GM18505 (cell line): ENCODE measurements around the gene IPO13.

ENCODE experiments used
- ATAC-seq: cut with Tn5 transposase; IDR thresholded peaks from one replicate; pipeline ENCODE4 v1.9.1; 2021; ENCODE audit not compliant: unreplicated experiment
- POLR2A ChIP-seq: IDR thresholded peaks from 4 replicates; pipeline ENCODE4 v1.6.1; 2011; ENCODE audit warnings: borderline replicate concordance; ENCODE audit not compliant: insufficient read depth, insufficient read length; ENCODE audit errors: extremely low read depth

Gene IPO13

GRCh38 chr1:43951021-43951985 lies 4.6 kb downstream of the IPO13 start:
- TF ChIP-seq POLR2A: no peak
- ATAC-seq: no peak

DNA sequence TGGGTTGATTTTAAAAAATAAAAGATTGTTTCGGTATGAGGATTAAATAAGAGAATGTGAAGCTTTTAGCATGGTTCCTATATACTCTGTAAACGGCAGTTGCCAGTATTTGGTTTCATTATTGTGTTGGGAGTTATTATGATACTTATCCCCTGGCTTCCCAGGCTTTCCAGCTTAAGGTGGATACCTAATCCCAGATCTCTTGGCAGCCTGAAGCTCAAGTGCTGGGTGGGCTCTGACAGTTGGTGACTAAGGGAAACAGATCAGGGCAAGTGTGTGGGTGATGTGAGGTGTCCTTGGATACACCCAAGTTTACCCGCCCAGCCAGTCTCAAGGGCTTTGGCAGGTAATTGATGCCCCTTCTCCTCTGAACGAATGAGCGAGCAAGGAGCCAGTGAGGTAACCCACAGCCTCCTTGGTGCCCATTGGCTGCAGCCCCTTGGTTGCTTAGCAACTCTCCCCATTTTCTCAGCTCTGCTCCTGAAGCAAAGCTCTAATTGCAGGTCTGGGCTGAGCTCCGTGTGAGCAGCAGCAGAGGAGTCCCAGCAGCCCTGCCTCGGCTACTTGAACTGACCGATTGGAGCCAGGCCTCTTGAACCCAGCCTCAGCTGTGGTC lies 6.1 kb downstream of the IPO13 start:
- ATAC-seq: no peak

GRCh38 chr1:43953361-43953760 lies 6.6 kb downstream of the IPO13 start:
- no peak for ATAC-seq
- no peak for TF ChIP-seq POLR2A

More for the DNA sequence above, 6.1 kb downstream of the IPO13 start:
- TF ChIP-seq POLR2A: no peak

DNA sequence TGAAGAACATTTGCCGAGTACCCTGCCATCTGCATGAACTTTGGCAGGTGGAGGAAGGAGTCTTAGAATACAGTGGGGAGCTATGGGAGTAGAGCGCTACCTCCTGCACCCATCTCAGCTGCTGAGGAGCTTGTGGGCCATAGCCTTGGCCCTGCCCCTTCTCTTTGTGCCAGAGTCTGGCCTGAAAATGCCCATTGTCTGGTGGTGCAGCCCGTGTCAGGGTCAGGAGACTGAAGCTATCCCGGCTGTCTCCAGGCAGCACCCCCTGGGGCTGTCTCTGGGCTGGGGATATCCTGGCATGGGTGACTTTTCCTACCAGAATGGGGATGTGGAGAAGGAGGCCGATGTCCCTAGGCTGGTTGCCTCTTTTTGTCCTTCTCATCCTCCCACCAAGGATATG lies 7.3 kb downstream of the IPO13 start:
- ATAC-seq: no peak
- no peak for TF ChIP-seq POLR2A

DNA sequence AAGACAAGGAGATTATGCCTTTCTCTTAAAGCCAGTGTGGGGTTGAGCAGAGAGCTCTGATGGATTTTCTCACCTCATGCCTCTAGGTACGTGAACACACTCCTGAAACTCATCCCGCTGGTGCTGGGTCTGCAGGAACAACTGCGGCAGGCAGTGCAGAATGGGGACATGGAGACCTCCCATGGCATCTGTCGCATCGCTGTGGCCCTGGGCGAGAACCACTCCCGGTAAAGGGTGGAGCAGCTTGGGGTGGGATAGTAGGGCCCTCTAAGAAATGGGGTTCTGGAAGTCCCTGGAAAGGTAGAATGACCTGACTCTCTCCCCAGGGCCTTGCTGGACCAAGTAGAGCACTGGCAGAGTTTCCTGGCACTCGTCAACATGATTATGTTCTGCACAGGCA lies 9.5 kb downstream of the IPO13 start:
- no peak for TF ChIP-seq POLR2A
- ATAC-seq: no peak

GRCh38 chr1:43957407-43958040 lies 10.8 kb downstream of the IPO13 start:
- ATAC-seq: no peak
- no peak for TF ChIP-seq POLR2A

DNA sequence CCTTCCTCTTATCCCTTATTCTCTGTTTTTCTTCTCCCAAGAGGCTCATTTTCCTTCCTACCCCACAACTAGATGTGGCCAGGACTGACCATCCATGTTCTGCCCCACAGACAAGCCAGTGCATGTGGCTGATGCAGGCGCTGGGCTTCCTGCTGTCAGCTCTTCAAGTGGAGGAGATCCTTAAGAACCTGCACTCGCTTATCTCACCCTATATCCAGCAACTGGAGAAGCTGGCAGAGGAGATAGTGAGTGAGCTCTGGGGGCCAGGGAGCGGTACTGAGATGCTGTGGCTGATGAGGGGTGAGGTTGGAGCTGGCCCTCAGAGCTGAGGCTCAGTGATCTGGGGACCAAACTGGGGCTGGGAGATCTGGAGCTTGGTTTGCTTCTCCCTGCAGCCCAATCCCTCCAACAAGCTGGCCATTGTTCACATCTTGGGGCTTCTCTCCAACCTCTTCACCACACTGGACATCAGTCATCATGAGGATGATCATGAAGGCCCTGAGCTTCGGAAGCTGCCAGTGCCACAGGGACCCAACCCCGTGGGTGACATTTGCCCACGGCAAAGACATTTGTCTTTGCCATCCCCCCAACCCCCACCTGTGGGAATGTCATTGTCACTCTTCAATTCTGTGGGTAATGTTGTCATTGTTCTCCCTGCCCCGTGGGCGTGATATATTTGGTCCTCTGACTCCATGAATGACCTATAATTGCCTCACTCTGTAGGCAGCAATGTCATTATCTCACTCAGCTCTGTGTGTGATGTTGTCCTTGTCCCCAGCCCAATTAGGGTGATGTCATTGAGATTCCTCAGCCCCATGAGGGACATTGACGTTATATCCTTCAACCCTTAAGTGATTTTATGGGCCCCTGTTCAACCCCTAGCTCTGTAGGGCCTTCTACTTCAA lies 11.9 kb downstream of the IPO13 start:
- ATAC-seq: no peak
- no peak for TF ChIP-seq POLR2A

DNA sequence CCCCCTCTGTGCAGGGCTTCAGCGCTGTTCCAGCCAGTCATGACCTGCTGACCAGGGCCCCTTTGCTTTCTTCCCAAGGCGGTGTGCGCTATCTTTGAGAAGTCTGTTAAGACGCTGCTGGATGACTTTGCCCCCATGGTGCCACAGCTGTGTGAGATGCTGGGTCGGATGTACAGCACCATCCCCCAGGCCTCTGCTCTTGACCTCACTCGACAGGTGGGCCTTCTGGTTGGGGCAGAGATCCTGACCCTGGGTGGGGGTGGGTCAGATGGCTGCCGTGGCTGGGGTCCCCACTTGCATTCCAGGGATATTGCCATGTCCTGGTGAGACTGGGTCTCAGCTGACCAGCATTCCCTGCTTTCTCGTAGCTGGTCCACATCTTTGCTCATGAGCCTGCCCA lies 14.0 kb downstream of the IPO13 start:
- TF ChIP-seq POLR2A: no peak
- ATAC-seq: no peak

- no peak for TF ChIP-seq POLR2A
- no peak for ATAC-seq
Observed at GRCh38 chr1:43961692-43962091, 14.9 kb downstream of the IPO13 start.

DNA sequence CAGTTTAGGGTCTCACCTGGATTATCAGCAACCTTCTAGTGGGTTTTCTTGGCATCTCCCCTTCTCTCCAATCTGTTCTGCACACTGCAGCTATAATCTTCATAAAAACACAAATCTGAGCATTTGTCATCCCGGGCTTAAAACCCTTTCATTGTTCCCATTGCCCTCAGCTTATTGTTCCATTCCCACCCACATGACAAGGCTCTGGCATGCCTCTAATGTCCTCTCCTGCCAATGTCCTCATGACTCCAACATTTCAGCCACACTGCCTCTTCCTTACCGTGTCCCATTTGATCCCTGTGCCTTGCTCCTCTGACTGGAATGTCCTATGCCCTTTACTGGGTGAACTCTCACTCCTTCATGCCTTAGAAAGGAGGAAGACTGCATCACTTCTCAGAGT lies 15.6 kb downstream of the IPO13 start:
- ATAC-seq: no peak

DNA sequence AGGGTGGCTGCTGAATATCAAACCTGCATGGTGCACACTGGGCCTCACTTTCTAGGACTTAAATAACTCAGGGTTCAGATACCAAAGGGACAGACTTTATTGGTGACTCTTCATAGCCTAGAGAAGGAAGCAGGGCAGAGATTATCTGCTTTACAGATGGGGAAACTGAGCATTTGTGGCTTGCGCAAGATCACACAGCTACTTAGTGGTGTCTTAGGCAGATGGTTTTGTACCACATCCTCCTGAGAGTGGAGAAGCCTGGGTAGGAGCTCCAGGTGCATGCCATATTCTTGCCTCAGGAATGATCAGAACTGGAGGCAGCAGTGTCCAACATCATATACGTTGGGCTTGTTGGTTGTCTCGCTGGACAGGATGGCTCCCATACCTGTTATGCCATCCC lies 16.3 kb downstream of the IPO13 start:
- ATAC-seq: no peak
- no peak for TF ChIP-seq POLR2A

More for the DNA sequence above, 15.6 kb downstream of the IPO13 start:
- no peak for TF ChIP-seq POLR2A

DNA sequence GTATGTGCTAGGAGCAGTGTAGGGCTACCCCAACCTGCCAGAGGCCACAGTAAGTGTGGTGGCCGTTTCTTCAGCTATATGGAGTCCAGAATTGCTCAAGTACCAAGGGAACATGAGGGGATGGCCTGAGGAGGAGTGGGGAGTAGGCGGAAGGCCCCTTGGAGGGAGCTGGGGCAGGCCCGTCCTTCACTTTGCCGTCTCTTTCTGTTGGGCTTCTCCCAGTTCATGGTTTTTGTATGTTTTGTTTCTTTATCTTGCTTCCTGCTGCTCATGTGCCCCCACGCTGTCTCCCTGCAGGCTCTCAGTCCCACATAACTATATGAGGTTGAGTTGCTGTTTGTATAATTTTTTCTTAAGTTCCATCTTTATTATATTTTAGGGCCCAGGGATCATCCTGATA lies 17.1 kb downstream of the IPO13 start:
- TF ChIP-seq POLR2A: no peak
- ATAC-seq: no peak

DNA sequence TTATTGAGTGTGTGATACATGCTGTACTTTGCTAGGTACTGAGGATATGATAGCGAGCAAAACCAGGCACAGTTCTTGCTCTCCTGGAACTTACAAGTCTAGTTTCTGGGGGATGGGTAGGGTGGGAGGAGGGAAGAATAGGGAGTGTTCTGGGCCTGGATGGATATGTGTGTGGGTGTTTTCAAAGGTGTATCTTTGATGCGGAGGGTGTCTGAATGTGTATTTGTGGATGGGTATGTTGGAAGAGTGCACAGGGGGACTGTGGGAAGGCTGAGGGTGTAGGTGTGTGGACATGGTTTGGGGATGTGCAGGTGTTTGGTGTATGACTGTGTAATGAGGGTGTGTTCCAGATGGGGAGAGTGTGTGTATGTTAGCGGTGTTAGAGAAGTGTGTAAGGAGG lies 18.6 kb downstream of the IPO13 start:
- no peak for ATAC-seq
- TF ChIP-seq POLR2A: no peak
